Measurements from ENCODE around the gene KCNQ1.

DNA sequence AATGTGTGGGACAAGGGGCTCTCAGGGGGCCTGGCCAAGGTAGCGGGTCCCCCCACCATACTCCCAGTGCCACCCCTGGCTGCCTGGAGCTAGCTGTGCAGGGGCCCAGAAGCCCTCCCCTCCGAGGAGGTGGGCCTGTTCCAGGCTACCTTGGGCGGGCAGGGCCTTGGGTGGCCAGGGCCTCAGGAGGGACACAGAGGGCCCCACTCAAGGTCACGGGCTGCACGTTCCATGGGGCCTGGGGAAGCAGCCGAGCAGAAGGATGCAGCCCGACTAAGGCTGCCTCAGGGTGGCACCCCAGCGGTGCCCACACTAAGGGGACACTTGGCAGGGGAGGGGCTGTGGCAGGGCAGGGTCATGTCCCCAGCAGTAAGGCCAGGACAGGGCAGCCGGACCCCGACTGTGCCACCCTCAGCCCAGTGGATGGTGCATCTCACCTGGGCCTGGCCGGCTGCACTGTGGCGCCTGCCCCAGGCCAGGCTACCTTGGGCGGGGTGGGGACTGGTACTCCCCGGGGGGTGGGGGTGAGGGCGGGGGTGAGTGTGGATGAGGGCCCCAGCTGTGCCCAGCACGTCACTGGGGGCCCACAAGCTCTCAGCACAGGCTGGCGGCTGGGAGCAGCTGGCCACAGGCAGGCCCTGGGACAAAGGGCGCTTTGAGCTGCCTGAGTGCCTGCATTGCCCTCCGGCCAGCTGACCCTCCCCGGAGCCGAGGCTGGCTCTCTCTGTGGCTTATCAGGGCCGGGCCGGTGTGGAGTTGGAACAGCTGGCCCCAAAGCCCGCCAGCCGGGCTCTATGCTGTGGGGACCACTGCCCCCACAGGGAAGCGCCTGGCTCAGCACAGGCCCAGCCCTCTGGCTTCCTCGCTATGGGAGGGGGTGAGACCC is 117.1 kb downstream of the KCNQ1 start:
- TF ChIP-seq, protein P1, sequence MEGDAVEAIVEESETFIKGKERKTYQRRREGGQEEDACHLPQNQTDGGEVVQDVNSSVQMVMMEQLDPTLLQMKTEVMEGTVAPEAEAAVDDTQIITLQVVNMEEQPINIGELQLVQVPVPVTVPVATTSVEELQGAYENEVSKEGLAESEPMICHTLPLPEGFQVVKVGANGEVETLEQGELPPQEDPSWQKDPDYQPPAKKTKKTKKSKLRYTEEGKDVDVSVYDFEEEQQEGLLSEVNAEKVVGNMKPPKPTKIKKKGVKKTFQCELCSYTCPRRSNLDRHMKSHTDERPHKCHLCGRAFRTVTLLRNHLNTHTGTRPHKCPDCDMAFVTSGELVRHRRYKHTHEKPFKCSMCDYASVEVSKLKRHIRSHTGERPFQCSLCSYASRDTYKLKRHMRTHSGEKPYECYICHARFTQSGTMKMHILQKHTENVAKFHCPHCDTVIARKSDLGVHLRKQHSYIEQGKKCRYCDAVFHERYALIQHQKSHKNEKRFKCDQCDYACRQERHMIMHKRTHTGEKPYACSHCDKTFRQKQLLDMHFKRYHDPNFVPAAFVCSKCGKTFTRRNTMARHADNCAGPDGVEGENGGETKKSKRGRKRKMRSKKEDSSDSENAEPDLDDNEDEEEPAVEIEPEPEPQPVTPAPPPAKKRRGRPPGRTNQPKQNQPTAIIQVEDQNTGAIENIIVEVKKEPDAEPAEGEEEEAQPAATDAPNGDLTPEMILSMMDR (IDR thresholded peaks at IDR 0.05) = no peak
- TF ChIP-seq POLR2A (IDR thresholded peaks at IDR 0.05) = no peak
